A673 (cell line): ENCODE results near the gene ABI3. TPM values are rescaled to one million over a fixed set of nuclear protein-coding genes. Genes with fewer than 3 reads are reported as not detected.

ENCODE experiments used
- BruUV-seq: library from RNA; stranded (reverse); fragments of 400-500 nt; replicated peaks from 2 replicates; lab custom pipeline; 2021; lab: Mats Ljungman, UMichigan
- CTCF ChIA-PET: fragments of 300-600 bp; sonication (Branson Sonifier 250); formaldehyde crosslinking; loops from one replicate; lab custom pipeline; 2022; ENCODE audit warnings: antibody characterized with exemption; lab: Charles Lee
- POLR2A ChIA-PET: fragments of 300-600 bp; sonication (Branson Sonifier 250); formaldehyde crosslinking; loops from one replicate; lab custom pipeline; 2022; ENCODE audit warnings: antibody characterized with exemption; ENCODE audit not compliant: low non-redundant PET; lab: Charles Lee
- DNase-seq: peaks from one replicate; pipeline ENCODE4 v3.0.0-alpha.2; 2015; ENCODE audit warnings: low spot score
- H3K27ac ChIP-seq: fragments of 200-600 bp; sonication (generic); 2 replicates; pipeline ENCODE4 v1.5.1; 2016; ENCODE audit warnings: mixed run types, low read depth, mild to moderate bottlenecking, mixed read lengths, antibody characterized with exemption, low read length; ENCODE audit not compliant: poor library complexity, severe bottlenecking
- H3K27me3 ChIP-seq: fragments of 200-600 bp; sonication (generic); replicated peaks from 2 replicates; pipeline ENCODE4 v1.6.1; 2017; ENCODE audit warnings: mixed run types, low read depth, mild to moderate bottlenecking, mixed read lengths, antibody characterized with exemption, low read length; ENCODE audit not compliant: insufficient read depth, poor library complexity
- H3K36me3 ChIP-seq: fragments of 200-600 bp; sonication (generic); 2 replicates; pipeline ENCODE4 v1.6.1; 2016; ENCODE audit warnings: mixed run types, mild to moderate bottlenecking, mixed read lengths, antibody characterized with exemption, low read length; ENCODE audit not compliant: insufficient read depth, poor library complexity, severe bottlenecking
- H3K4me1 ChIP-seq: fragments of 200-600 bp; sonication (generic); 2 replicates; pipeline ENCODE4 v1.6.1; 2017; ENCODE audit warnings: mixed run types, mild to moderate bottlenecking, mixed read lengths, antibody characterized with exemption, low read length; ENCODE audit not compliant: insufficient read depth, poor library complexity, severe bottlenecking
- H3K4me3 ChIP-seq: fragments of 200-600 bp; sonication (generic); 2 replicates; pipeline ENCODE4 v1.5.1; 2016; ENCODE audit warnings: low read depth, mixed run types, mild to moderate bottlenecking, mixed read lengths, low read length; ENCODE audit not compliant: poor library complexity, severe bottlenecking
- H3K9me3 ChIP-seq: fragments of 200-600 bp; sonication (generic); 2 replicates; pipeline ENCODE4 v1.6.1; 2016; ENCODE audit warnings: mixed run types, low read depth, mild to moderate bottlenecking, mixed read lengths, antibody characterized with exemption, low read length; ENCODE audit not compliant: poor library complexity, severe bottlenecking
- EZH2 ChIP-seq: fragments of 200-600 bp; sonication (generic); IDR thresholded peaks from 2 replicates; pipeline ENCODE4 v1.6.1; 2017; ENCODE audit warnings: borderline replicate concordance, low read depth, mild to moderate bottlenecking, mixed read lengths, antibody characterized with exemption, low read length; ENCODE audit not compliant: poor library complexity, severe bottlenecking
- intact Hi-C: fragments of 100-400 bp; cut with micrococcal nuclease; formaldehyde crosslinking; loops from one replicate; pipeline ENCODE4 v1.10.0; 2022; ENCODE audit not compliant: unreplicated experiment
- total RNA-seq: library from RNA; stranded (reverse); gene quantifications from 2 replicates; pipeline ENCODE4 v1.2.3, GENCODE V29; 2021
- TF ChIP-seq, protein P1 (sequence below): fragments of 300-800, 200-600 bp; sonication (generic); conservative IDR thresholded peaks from 2 replicates; pipeline ENCODE4 v1.5.1; 2017; ENCODE audit warnings: low read depth, mild to moderate bottlenecking, antibody characterized with exemption, low read length, moderate library complexity, mixed read lengths

ABI3 gene
- total RNA-seq, 1 experiment from 2014 or later: 9.7 TPM

DNA sequence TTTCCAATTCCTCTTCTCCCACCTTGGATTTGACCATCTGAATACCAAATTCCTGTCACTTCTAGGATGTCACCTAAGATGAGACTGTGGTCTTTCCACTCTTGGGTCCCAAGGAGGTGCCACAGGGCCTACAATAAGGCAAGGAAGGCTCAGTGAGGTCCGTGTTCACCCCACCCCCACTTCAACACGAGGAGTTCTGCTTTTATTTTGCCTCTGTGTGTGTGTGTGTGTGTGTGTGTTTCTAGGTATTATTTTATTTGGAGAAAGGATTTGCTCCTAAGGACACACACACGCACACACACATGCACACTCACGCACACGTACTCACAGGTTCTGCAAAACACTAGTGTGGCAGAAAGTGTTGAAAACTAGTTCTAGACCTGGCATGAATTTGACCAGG, 44.6 kb downstream of the ABI3 start:
- no peaks in the 10 kb centered on the region for H3K4me1 ChIP-seq
- BruUV-seq: no TSS peak
- ChIA-PET POLR2A (no interaction called here), CTCF (no interaction called here)
- DNase-seq: no peak
- no peak overlapping the region for H3K4me3 ChIP-seq
- TF ChIP-seq EZH2: no peak
- TF ChIP-seq, protein P1, sequence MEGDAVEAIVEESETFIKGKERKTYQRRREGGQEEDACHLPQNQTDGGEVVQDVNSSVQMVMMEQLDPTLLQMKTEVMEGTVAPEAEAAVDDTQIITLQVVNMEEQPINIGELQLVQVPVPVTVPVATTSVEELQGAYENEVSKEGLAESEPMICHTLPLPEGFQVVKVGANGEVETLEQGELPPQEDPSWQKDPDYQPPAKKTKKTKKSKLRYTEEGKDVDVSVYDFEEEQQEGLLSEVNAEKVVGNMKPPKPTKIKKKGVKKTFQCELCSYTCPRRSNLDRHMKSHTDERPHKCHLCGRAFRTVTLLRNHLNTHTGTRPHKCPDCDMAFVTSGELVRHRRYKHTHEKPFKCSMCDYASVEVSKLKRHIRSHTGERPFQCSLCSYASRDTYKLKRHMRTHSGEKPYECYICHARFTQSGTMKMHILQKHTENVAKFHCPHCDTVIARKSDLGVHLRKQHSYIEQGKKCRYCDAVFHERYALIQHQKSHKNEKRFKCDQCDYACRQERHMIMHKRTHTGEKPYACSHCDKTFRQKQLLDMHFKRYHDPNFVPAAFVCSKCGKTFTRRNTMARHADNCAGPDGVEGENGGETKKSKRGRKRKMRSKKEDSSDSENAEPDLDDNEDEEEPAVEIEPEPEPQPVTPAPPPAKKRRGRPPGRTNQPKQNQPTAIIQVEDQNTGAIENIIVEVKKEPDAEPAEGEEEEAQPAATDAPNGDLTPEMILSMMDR: no peak
- no peaks in the 10 kb centered on the region for H3K27me3 ChIP-seq
- no peak overlapping the region for H3K27ac ChIP-seq
- intact Hi-C loops: no loop called here
- no peaks in the 10 kb centered on the region for H3K36me3 ChIP-seq
- H3K9me3 ChIP-seq: no peaks in the 10 kb centered on the region

DNA sequence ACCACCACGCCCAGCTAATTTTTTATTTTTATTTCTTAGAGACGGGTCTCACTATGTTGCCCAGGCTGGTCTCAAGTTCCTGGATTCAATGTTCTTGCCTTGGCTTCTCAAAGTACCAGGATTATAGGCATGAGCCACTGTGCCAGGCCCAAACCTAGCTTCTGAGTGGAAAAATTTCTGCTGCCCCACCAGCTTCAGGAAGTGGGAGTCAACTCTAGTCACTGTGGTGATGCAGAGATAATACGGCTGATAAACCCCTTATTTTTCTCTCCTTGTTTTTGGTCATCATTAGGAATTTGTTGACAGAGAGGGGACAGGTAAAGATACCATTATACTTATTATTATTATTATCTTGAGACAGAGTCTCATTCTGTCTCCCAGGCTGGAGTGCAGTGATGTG, 47.9 kb downstream of the ABI3 start:
- H3K27ac ChIP-seq: no peak overlapping the region
- POLR2A ChIA-PET: no interaction called here
- H3K36me3 ChIP-seq: no peaks in the 10 kb centered on the region
- intact Hi-C loops: no loop called here
- no peaks in the 10 kb centered on the region for H3K4me1 ChIP-seq
- no peak for DNase-seq
- H3K27me3 ChIP-seq: no peaks in the 10 kb centered on the region
- H3K4me3 ChIP-seq: no peak overlapping the region
- CTCF ChIA-PET: no interaction called here
- BruUV-seq: no TSS peak
- H3K9me3 ChIP-seq: no peaks in the 10 kb centered on the region
- no peak for TF ChIP-seq EZH2
- TF ChIP-seq, protein P1: no peak

DNA sequence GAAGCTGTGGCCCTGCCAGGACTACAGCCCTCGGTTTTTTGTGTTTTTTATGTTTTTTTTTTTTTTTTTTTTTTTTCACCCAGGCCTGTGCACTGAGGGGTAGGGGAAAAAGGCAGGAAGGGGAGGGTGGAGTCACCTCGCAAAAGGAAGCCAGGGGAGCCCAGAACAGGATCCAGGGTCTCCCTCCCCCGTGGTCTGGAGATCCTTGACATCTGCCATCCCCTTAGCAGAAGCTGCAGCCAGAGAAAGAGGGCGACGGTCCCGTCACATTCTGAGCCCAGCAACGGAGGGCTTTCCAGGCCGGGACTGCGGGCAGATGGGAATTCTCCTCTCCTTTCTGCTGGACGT, 49.1 kb downstream of the ABI3 start:
- Histone ChIP-seq H3K4me3 (peak overlapping the region; percentile 50), H3K4me1 (no peaks in the 10 kb centered on the region), H3K36me3 (no peaks in the 10 kb centered on the region), H3K27me3 (no peaks in the 10 kb centered on the region), H3K27ac (peak overlapping the region; percentile 68), H3K9me3 (no peaks in the 10 kb centered on the region)
- ChIA-PET POLR2A (interaction anchor here (0.5 kb wide), 2 partner anchors 97 to 138 kb away, joined by 6 to 7 read pairs; no protein-coding TSS in a partner anchor), CTCF (no interaction called here)
- no TSS peak for BruUV-seq
- intact Hi-C loops: no loop called here
- no peak for DNase-seq
- TF ChIP-seq, protein P1: no peak
- no peak for TF ChIP-seq EZH2
